Stimulated activated CD8-positive, alpha-beta memory T cell treated with anti-CD3 and anti-CD28 coated beads, Interleukin-12 subunit alpha, Interleukin-12 subunit beta, amount 100 ng/mL, for 24 hours (primary cell): Measurements from ENCODE around the gene TM9SF1.
"Not testable (repeated sequence)": the region's sequence is repeated elsewhere in the genome, so short reads cannot be mapped to it uniquely, and the experiment has no call there.

Experiments
- DNase-seq: peaks from one replicate; pipeline ENCODE4 v3.0.0-alpha.2; 2020; ENCODE audit errors: extremely low read depth

Gene TM9SF1

DNA sequence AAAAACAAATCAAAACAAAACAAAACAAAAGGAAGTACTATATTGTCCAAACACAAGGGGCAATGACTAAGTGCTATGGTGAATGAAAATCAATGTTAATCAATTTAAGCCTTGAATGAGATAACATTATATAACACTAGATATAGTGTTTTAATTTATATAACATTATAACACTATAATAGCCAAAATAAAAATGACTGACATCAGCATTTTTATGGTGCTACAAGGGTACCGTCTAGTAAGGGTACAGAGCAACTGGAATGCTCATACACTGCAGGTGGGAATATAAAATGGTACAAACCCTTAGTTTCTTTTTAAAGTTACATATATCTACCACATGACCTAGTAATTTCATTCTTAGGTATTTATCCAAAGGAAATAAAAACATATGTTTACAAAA is 31.2 kb upstream of the TM9SF1 start:
- DNase-seq: no peak

DNA sequence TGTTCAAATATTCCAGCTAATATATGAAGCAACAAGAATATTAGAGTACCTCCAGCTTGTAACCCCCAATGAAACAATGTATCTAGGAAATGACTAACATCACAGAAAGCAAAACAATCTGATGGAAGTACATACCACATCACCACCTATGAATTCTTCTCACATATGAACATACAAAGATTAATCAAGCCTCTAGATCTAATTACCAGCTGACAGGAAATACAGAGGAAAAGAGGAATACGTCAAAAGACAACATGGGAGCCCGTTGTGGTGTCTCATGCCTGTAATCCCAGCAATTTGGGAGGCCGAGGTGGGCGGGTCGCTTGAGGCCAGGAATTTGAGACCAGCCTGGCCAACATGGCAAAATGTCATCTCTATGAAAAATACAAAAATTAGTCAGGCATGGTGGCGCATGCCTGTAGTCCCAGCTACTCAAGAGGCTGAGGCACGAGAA is 29.4 kb upstream of the TM9SF1 start:
- DNase-seq: no peak

DNA sequence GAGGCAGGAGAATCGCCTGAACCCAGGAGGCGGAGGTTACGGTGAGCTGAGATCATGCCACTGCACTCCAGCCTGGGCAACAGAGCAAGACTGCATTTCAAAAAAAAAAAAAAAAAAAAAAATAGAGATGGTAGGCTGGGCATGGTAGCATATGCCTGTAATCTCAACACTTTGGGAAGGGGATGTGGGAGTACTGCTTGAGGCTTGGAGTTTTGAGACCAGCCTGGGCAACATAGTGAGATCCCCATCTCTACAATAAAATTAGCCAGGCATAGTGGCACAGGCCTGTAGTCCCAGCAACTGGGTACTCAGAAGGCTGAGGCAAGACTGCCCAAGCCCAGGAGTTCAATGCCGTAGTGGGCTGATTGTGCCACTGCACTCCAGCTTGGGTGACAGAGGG is 27.7 kb upstream of the TM9SF1 start:
- not testable (repeated sequence) for DNase-seq

DNA sequence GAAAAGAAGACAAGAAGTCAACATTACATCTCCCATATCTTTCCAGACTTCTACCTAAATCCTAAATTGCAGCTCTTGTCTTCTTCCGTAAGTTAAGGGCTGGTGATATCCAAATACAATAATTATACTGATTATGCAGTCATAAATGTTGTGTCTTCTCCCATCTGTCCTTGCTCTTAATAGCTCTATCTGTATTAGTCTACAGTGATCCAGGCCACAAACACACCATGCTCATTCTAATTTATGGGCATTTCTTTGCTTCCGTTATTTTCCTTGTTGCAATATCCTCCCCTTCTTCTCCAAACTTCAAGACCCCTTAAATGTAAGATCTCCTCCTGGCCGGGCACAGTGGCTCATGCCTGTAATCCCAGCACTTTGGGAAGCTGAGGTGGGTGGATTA is 24.3 kb upstream of the TM9SF1 start:
- no peak for DNase-seq

DNA sequence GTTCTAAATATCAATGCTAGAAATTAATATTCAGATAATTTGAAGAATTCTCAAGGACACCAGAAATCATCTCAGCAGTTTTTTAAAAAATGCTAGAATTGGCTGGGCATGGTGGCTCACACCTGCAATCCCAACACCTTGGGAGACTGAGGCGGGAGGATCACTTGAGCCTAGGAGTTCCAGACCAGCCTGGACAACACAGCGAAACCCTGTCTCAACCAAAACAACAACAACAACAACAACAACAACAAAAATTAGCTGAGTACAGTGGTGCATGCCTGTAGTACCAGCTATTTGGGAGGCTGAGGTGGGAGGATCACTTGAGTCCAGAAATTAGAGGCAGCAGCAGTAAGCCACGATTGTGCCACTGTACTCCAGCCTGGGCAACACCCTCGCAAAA is 23.8 kb upstream of the TM9SF1 start:
- DNase-seq: no peak

DNA sequence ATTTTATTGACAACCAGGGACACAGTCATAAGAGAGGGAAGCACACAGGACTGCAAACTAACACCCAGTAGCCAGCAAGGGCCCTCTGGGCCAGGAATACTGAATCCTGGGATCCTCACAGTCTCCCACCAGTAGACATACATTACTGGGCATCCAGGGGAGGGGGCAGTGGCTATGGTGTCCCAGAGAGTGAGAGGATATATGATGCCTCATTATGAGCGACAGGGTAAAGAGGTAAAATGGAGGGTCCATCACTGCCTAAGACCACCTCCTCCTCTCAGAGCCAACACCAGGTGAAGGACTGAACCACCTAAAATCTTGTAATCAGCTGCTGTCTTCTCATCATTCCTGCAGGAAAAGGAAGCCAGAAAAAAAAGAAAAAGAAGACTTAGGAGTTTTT is 21.6 kb upstream of the TM9SF1 start:
- not testable (repeated sequence) for DNase-seq

DNA sequence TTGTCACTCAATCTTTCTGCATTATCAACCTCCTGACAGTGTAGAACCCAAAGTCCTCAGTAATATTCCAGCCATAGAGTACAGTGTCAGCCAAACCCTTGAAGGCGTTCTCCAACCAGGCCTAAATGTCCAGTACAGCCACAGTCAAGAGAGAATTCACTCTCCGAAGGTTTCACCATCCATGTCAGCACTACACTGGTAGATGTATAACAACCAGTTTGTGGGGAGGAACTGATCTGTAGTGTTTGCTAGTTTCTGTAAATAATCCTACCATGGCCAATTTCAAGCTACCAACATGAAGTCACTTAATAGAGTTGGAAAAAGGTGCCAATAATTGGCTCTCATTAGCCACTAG is 21.1 kb upstream of the TM9SF1 start:
- no peak for DNase-seq

DNA sequence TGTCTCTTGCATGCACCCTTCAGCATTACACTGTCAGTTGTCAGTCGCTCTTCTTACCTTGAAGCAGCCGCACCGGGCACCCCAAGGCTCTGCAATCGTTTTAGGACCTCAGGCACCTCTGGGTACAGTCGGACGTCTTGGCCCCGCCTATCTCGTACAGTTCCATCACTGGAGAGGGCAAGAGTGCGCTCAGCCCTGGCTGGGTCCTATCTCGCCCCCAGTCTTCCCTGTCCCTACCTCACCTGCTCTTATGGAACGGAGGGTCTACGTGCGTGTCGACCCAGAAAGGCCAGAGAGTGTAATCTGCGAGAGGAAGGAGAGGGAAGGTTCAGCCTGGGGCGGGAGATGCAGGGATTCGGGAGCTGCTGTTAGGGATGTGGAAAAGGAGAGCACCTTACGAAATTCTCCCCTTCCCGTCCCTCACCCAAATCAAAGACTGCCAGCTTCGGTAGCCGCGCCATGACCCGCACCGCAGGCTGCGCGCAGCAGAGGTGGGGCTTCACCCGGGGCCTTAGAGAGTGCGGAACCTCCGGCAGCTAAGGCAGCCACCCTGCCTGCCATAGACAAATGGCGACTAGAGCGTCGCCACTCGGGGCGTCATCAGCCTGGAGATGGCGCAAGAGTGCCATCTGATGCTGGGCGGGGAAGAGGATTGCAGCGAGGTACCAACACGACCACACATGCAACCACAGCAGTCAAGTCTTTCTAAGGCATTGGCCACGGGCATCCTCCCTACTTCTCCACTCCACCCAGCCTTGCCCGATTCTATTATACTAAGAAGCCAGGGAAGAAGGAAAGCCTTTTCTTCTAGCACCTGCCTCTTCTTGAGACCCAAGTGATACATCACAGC is 20.5 kb upstream of the TM9SF1 start, which contains the start of gene MDP1:
TSS of gene MDP1 (minus strand) at position 572 of the 850 bp plus-strand sequence. CDS start at position 461, 111 bp downstream.
- peak; percentile 67 for DNase-seq

DNA sequence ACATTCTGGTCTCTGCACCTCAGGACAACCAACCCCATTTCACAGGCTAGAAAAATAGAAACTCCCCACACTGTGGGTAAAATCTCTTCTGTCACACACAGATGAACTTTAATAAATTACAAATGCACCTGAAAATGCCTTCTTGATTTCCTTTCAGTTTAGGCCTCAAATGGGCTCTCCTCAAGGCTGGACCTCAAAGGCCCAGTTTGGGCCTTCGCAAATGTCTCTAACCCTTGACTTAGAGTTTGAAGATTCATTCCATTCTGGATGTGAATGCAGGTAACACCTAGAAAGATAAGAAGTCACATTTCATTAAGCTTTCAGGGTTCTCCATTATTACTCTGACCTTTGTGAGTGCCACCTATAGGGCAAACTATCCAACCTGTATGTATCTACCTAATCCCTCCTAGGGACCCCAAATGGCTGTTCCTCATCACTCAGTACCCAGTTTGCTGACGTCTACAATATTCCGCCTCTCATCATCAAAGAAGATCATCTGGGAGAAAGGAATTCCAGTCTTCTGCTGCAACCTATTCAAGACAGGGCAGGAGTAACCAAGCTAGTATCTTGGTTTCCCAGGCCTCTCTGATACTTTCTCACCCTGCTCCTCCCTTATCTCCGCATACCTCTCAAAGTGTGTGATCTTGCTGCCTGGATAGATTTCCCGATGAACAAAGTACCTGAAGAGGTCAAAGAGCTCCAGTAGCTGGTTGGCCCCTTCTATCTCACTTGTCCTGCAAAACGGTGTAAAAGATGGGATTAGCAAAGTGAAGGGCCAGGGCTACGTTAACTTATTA is 18.8 kb upstream of the TM9SF1 start:
- DNase-seq: no peak

DNA sequence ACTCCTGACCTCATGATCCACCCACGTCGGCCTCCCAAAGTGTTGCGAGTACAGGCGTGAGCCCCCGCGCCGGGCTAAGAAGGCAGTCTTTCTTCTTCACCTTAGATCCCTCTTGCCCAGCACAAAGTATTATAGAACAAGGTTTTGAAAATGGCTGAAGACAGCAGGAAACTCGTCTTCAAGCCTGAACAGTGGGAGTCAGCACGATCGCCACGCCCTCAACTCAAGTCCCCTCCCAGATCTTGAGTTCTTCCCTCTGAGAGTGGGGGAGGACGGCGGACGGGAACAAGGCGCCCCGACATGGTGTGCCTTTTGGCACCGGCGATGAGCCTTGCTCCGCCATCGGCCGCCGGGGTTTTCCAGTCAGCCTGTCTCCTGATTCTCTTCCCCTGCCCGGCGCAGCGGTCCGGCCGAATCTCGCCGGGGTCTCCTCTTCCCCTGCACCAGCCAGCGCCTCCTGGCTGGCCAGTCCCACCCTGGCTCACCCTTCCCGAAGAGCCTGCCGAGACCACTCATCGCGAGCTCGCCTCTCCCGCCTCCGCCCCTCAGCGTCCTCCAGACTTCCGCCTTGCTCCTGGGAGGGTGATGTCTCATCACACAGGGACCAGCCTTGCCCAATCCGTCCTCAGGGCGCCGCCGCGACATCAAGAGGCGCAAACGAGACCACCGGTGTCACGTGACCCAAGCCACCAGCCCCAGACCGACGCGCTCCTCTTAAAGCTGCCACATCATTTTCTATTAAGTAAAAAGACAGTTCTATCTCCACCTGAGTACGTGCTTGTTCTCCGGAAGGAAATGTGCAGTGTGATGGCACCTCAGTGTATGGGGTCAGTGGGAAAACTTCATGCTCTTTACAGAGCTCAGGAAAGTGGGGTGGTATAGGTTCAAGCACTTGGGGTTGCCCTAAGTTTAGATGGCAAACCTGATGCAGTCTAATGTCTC is 18.0 kb upstream of the TM9SF1 start, which contains the start of gene CHMP4A:
TSS of gene CHMP4A (minus strand) at position 565 of the 942 bp plus-strand sequence. CDS start at position 516, 49 bp downstream.
- peak; percentile 96 for DNase-seq

DNA sequence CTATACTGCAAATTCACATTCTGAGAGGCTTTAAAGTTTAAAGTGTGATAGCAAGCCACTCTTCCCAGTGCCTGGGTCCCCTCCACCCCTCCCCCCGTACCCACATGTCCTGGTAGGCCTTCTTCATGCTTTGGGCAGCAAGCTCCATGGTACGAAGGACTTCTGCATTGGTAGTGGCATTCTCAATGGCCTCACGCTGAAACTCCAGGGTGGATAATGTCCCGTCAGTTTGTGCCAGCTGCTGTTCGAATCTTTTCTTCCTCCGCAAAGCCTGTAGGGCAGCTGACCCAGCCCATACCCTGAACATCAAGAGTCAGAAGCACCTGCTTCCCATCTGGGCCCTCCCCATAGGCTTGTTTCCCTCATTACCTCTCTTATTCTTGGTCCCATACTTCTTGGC is 16.1 kb upstream of the TM9SF1 start:
- DNase-seq: no peak

DNA sequence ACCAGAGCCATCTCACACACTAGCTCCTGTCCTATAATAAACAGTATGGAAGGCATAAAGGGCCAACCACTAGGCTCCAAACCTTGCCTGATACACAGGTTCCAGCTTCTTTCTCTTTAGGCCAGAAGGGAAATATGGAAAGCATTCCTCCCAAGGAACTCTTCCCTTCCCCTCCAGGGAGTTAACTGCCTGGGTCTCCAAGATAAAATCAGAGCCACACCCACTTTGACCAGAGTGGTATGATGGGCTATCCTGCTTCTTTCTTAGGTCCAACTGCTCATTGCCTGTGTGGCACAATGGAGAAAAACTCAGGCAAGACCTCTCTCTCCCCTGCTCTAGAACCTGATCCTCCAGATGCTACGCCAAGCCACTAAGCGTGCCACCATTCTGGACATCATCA is 12.4 kb upstream of the TM9SF1 start:
- no peak for DNase-seq

DNA sequence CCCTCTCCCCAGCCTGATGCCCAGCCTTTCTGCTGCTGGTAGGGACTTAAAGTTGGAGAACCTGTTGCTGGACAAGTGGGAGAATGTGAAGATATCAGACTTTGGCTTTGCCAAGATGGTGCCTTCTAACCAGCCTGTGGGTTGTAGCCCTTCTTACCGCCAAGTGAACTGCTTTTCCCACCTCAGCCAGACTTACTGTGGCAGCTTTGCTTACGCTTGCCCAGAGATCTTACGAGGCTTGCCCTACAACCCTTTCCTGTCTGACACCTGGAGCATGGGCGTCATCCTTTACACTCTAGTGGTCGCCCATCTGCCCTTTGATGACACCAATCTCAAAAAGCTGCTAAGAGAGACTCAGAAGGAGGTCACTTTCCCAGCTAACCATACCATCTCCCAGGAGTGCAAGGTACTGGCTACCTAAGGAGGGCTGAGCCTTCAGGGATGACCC is 11.9 kb upstream of the TM9SF1 start:
- DNase-seq: no peak

DNA sequence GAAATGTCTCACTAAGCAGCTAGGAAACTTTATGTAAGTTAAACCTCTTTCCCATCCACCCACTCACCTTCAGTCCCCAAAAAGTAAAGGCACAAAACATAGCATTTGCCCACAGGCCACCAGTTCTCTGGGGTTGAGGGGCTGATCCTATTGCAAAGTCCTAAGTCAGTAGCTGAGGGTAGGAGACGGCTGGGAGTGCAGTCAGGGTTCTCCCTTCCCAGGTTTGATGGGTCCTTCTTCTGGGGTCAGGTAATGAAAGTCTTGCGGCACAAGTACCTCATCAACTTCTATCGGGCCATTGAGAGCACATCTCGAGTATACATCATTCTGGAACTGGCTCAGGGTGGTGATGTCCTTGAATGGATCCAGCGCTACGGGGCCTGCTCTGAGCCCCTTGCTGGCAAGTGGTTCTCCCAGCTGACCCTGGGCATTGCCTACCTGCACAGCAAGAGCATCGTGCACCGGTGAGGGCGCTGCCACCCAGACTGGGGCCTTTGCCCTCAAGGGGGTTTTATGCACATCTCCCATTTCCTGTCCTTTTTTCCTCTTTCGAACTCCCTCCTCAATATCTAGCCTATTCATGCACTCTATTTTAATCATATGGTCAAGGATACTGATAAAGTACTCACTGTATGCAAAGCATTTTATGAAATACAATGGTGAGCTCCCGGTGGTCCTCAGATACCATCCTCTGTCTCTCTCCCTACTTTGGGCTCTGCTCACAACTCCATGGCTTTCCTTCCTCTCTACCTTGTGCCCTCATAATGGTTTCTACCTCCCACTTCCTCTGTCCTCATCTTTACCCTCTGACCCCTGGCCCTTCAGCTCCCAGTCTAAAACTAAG is 11.2 kb upstream of the TM9SF1 start:
- DNase-seq: no peak

DNA sequence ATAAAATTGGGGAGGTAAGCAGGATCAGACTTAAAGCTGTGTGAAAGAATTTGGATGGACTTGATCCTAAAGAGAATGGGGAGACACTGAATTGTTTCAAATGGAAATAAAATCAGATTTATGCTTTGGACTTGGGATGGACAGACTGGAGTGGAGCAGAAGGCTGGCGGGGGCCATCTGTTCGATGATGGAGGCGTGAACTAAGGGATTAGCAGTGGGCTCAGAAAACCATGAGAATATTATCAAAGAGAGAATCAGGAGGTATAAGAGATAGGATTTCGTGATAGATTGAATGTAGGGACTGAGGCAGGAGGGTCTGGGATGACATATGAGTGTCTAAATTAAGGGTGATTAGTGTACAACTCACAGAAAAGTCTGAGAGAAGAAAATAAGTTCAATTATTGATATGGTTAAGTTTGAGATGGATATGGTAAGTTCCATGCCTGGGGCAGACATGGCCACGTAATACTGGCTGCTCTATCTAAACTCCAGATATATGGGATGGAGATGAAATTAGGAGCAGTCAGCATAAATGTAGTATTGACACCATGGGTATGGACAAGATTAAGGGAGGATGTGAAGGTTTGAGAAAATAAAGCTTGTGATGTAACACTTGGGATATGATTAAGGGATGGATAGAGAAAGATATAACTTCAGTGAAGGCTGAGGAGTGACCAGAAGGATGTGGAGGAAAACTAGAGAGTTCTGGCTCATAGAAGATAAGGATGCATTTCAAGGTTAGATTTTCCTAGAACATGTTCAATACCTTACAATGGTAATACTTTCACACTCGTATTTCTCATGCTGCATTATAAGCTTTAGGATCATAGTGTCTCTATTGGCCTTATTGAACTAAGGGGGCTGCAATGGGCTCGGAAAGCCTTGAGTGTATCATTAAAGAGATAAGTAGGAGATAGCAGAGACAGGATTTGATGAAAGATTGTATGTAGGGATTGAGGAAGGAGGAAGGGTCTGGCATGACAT is 9.2 kb upstream of the TM9SF1 start:
- no peak for DNase-seq

DNA sequence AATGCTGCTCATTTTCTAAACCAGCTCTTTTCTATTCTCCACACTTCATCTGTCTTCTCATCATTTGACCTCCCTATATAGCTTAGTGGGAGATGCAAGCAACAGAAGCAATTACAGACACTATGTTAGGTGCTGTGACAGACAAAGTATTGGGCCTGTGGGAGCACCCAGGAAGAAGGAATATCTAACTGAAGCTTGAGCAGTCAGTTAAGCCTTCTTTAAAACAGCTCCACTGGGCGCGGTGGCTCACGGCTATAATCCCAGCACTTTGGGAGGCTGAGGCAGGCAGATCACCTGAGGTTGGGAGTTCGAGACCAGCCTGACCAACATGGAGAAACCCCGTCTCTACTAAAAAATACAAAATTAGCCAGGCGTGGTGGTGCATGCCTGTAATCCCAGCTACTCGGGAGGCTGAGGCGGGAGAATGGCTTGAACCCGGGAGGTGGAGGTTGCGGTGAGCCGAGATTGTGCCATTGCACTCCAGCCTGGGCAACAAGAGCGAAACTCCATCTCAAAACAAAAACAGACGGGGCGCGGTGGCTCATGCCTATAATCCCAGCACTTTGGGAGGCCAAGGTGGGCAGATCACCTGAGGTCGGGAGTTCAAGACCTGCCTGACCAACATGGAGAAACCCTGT is 8.1 kb upstream of the TM9SF1 start:
- not testable (repeated sequence) for DNase-seq

DNA sequence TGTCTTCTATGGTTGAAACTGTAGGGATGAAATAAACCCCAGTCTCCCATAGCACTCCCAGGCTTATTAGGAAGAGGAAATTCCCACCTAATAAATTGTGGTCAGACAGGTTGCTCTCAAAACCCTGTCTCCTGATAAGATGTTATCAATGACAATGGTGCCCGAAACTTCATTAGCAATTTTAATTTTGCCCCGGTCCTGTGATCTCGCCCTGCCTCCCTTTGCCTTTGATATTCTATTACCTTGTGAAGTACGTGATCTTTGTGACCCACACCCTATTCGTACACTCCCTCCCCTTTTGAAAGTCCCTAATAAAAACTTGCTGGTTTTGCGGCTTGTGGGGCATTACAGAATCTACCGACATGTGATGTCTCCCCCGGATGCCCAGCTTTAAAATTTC is 7.3 kb upstream of the TM9SF1 start:
- DNase-seq: not testable (repeated sequence)

DNA sequence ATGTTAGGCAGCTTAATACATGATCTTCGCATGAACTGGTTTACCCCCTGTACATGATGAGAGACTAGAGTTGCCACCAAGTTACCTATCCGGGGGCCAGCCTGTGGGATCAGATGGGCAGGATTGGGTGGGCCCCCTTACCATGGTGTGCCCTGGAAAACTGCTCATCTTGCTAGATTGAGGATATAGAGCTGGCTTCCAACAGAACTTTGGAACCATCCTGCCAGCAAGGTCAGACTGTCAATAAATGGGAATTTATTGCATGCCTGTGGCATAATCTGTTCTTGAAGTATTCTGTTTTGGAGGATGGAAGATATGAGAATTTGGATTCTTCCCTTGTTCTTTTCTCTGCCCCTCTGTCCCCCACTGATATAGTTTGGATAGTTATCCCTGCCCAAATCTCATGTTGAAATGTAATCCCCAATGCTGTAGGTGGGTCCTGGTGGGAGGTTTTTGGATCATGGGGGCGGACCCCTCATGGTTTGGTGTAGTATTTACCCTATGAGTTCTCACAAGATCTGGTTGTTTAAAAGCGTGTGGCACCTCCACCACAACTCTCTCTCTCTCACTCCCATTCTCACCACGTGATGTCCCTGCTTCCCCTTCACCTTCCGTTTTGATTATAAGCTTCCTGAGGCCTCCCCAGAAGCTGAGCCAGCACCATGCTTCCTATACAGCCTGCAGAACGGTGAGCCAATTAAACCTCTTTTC is 3.7 kb upstream of the TM9SF1 start:
- DNase-seq: no peak
